ENCODE data around the gene SLC22A12. TPM values are rescaled to one million over a fixed set of nuclear protein-coding genes. Genes with fewer than 3 reads are reported as not detected.

SLC22A12 gene
- polyA plus RNA-seq, 4 donors, result 0.16 TPM; not detected in 3

DNA sequence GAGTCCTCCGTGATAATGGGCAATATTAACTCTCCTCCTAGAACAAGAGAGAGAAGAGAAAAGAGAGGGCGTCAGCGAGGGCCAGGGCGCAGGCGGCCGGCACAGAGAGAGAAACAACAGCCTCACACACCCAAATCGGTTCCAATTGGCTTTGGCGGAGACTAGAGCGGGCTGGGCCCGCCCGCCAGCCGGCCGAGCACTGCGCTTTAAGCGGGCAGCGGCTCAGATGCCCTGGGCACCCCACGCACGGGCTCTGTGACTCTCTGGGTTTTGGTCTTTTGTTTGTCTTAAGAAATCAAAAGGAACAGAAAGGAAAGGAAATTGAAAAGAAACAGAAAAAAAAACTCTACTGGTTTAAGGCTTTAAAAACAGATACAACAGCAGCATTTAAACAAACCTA is 17.0 kb downstream of the SLC22A12 start:
- Histone ChIP-seq H3K27ac (ENCODE audit: low read depth in 1 of 3, low read length in 2 of 3) (no peak overlapping the region), H3K4me3 (ENCODE audit: low read depth in 1 of 3, low read length in 3 of 3) (no peak overlapping the region), H3K9me3 (ENCODE audit: control insufficient read depth in 2 of 2, insufficient read depth in 1 of 2, low read depth in 1 of 2, low read length in 1 of 2) (no peaks in the 10 kb centered on the region), H3K27me3 (ENCODE audit: control insufficient read depth in 3 of 3, insufficient read depth in 3 of 3, low read length in 3 of 3) (peaks cover 0 to 27% (median 2%) of the 10 kb centered on the region in 3 donors), H3K4me1 (ENCODE audit: control insufficient read depth in 3 of 3, insufficient read depth in 2 of 3, low read depth in 1 of 3, low read length in 2 of 3) (peaks cover 0 to 3% (median 0%) of the 10 kb centered on the region in 3 donors), H3K36me3 (ENCODE audit: control insufficient read depth in 3 of 3, insufficient read depth in 2 of 3, low read depth in 1 of 3, low read length in 3 of 3) (peaks cover 0 to 10% (median 0%) of the 10 kb centered on the region in 3 donors)
- FAIRE-seq (no peak), DNase-seq (peak in 1 of 2 donors; percentile 7)
- 11 to 49% (median 35%) methylated on average over 17 to 18 of the region's 18 CpGs for WGBS, 3 donors

- FAIRE-seq, result no peak
Measured at GRCh38 chr11:64608636-64609035, 17.6 kb downstream of the SLC22A12 start.

GRCh38 chr11:64609436-64610047 is 18.5 kb downstream of the SLC22A12 start:
- Histone ChIP-seq H3K4me3 (ENCODE audit: low read depth in 1 of 3, low read length in 3 of 3) (no peak overlapping the region), H3K9me3 (ENCODE audit: control insufficient read depth in 2 of 2, insufficient read depth in 1 of 2, low read depth in 1 of 2, low read length in 1 of 2) (no peaks in the 10 kb centered on the region), H3K4me1 (ENCODE audit: control insufficient read depth in 3 of 3, insufficient read depth in 2 of 3, low read depth in 1 of 3, low read length in 2 of 3) (peaks cover 0 to 3% (median 0%) of the 10 kb centered on the region in 3 donors), H3K36me3 (ENCODE audit: control insufficient read depth in 3 of 3, insufficient read depth in 2 of 3, low read depth in 1 of 3, low read length in 3 of 3) (peaks cover 0 to 19% (median 0%) of the 10 kb centered on the region in 3 donors), H3K27ac (ENCODE audit: low read depth in 1 of 3, low read length in 2 of 3) (no peak overlapping the region), H3K27me3 (ENCODE audit: control insufficient read depth in 3 of 3, insufficient read depth in 3 of 3, low read length in 3 of 3) (peaks cover 0 to 27% (median 2%) of the 10 kb centered on the region in 3 donors)
- 65 to 78% (median 70%) methylated on average over 5 of the region's 5 CpGs for WGBS, 3 donors
- no peak for FAIRE-seq
- DNase-seq, result no peak

More at GRCh38 chr11:64608636-64609035, 17.6 kb downstream of the SLC22A12 start:
- H3K4me1 ChIP-seq (ENCODE audit: control insufficient read depth in 3 of 3, insufficient read depth in 2 of 3, low read depth in 1 of 3, low read length in 2 of 3), result peaks cover 0 to 3% (median 0%) of the 10 kb centered on the region in 3 donors
- H3K36me3 ChIP-seq (ENCODE audit: control insufficient read depth in 3 of 3, insufficient read depth in 2 of 3, low read depth in 1 of 3, low read length in 3 of 3), result peaks cover 0 to 15% (median 0%) of the 10 kb centered on the region in 3 donors
- H3K4me3 ChIP-seq (ENCODE audit: low read depth in 1 of 3, low read length in 3 of 3), result no peak overlapping the region
- WGBS, 3 donors, result 73 to 80% (median 75%) methylated on average over 12 of the region's 12 CpGs
- H3K27me3 ChIP-seq (ENCODE audit: control insufficient read depth in 3 of 3, insufficient read depth in 3 of 3, low read length in 3 of 3), result peaks cover 0 to 27% (median 2%) of the 10 kb centered on the region in 3 donors
- no peaks in the 10 kb centered on the region for H3K9me3 ChIP-seq (ENCODE audit: control insufficient read depth in 2 of 2, insufficient read depth in 1 of 2, low read depth in 1 of 2, low read length in 1 of 2)
- no peak overlapping the region for H3K27ac ChIP-seq (ENCODE audit: low read depth in 1 of 3, low read length in 2 of 3)
- no peak for DNase-seq

- peaks cover 0 to 3% (median 0%) of the 10 kb centered on the region in 3 donors for H3K4me1 ChIP-seq (ENCODE audit: control insufficient read depth in 3 of 3, insufficient read depth in 2 of 3, low read depth in 1 of 3, low read length in 2 of 3)
- FAIRE-seq (no peak), DNase-seq (no peak)
- peaks cover 0 to 23% (median 2%) of the 10 kb centered on the region in 3 donors for H3K27me3 ChIP-seq (ENCODE audit: control insufficient read depth in 3 of 3, insufficient read depth in 3 of 3, low read length in 3 of 3)
- H3K4me3 ChIP-seq (ENCODE audit: low read depth in 1 of 3, low read length in 3 of 3), result no peak overlapping the region
- H3K36me3 ChIP-seq (ENCODE audit: control insufficient read depth in 3 of 3, insufficient read depth in 2 of 3, low read depth in 1 of 3, low read length in 3 of 3), result peaks cover 0 to 24% (median 0%) of the 10 kb centered on the region in 3 donors
- 95 to 100% (median 96%) methylated on average over 3 of the region's 3 CpGs for WGBS, 3 donors
- no peak overlapping the region for H3K27ac ChIP-seq (ENCODE audit: low read depth in 1 of 3, low read length in 2 of 3)
- no peaks in the 10 kb centered on the region for H3K9me3 ChIP-seq (ENCODE audit: control insufficient read depth in 2 of 2, insufficient read depth in 1 of 2, low read depth in 1 of 2, low read length in 1 of 2)
Measured at GRCh38 chr11:64610596-64610995, 19.6 kb downstream of the SLC22A12 start.

DNA sequence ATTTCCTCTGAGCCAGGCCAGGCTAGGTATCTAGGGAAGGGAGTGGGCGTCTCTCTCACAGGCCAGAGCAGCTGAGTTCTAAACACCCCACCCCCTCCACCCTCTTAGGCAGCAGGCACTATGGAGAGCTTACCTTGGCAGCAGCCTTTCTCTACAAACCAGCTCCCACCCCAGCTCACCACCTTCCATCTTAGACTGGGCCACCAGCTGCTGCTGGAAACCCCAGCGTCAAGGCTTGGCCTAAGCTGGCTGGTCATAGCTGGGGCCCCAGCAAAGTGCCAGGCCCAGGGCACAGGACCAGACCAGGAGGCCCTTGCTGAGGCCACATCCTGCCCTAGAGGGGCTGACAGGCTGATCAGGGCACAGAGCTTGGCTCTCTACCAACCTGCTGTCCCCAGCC is 20.2 kb downstream of the SLC22A12 start:
- 76 to 91% (median 85%) methylated on average over 2 of the region's 2 CpGs for WGBS, 3 donors
- no peak for FAIRE-seq
- Histone ChIP-seq H3K4me3 (ENCODE audit: low read depth in 1 of 3, low read length in 3 of 3) (no peak overlapping the region), H3K4me1 (ENCODE audit: control insufficient read depth in 3 of 3, insufficient read depth in 2 of 3, low read depth in 1 of 3, low read length in 2 of 3) (peaks cover 0 to 3% (median 0%) of the 10 kb centered on the region in 3 donors), H3K27ac (ENCODE audit: low read depth in 1 of 3, low read length in 2 of 3) (no peak overlapping the region), H3K9me3 (ENCODE audit: control insufficient read depth in 2 of 2, insufficient read depth in 1 of 2, low read depth in 1 of 2, low read length in 1 of 2) (no peaks in the 10 kb centered on the region), H3K27me3 (ENCODE audit: control insufficient read depth in 3 of 3, insufficient read depth in 3 of 3, low read length in 3 of 3) (peaks cover 0 to 23% (median 2%) of the 10 kb centered on the region in 3 donors), H3K36me3 (ENCODE audit: control insufficient read depth in 3 of 3, insufficient read depth in 2 of 3, low read depth in 1 of 3, low read length in 3 of 3) (peaks cover 0 to 27% (median 0%) of the 10 kb centered on the region in 3 donors)
- DNase-seq, result no peak

GRCh38 chr11:64611869-64612646 is 21.0 kb downstream of the SLC22A12 start:
- Histone ChIP-seq H3K4me3 (ENCODE audit: low read depth in 1 of 3, low read length in 3 of 3) (no peak overlapping the region), H3K27me3 (ENCODE audit: control insufficient read depth in 3 of 3, insufficient read depth in 3 of 3, low read length in 3 of 3) (peaks cover 0 to 20% (median 2%) of the 10 kb centered on the region in 3 donors), H3K36me3 (ENCODE audit: control insufficient read depth in 3 of 3, insufficient read depth in 2 of 3, low read depth in 1 of 3, low read length in 3 of 3) (peaks cover 0 to 25% (median 0%) of the 10 kb centered on the region in 3 donors), H3K27ac (ENCODE audit: low read depth in 1 of 3, low read length in 2 of 3) (no peak overlapping the region), H3K9me3 (ENCODE audit: control insufficient read depth in 2 of 2, insufficient read depth in 1 of 2, low read depth in 1 of 2, low read length in 1 of 2) (no peaks in the 10 kb centered on the region), H3K4me1 (ENCODE audit: control insufficient read depth in 3 of 3, insufficient read depth in 2 of 3, low read depth in 1 of 3, low read length in 2 of 3) (peaks cover 0 to 3% (median 0%) of the 10 kb centered on the region in 3 donors)
- no peak for DNase-seq
- no peak for FAIRE-seq
- WGBS, 3 donors, result 67 to 83% (median 67%) methylated on average over 11 of the region's 11 CpGs

GRCh38 chr11:64613648-64614047 is 22.6 kb downstream of the SLC22A12 start:
- no peak for DNase-seq
- peaks cover 0 to 9% (median 2%) of the 10 kb centered on the region in 3 donors for H3K27me3 ChIP-seq (ENCODE audit: control insufficient read depth in 3 of 3, insufficient read depth in 3 of 3, low read length in 3 of 3)

DNA sequence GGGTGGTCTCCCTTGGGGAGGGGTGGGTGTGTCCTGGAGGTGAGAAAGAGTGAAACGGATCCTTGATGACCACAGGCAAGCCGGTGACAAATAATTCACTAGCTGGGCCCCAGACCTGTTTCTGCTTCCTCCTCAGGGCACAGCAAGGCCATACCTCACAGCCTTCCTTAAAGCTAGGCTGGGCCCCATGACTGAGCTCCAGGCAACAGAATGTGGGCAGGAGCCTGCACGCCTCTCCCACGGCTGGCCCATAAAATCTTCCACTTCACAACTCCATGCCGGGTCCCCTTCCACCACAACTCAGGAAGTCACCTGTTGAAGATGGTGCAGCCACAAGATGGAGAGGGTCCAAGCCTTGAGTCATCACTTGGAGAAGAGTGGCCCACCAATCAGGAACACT is 23.9 kb downstream of the SLC22A12 start:
- Histone ChIP-seq H3K27me3 (ENCODE audit: control insufficient read depth in 3 of 3, insufficient read depth in 3 of 3, low read length in 3 of 3) (no peaks in the 10 kb centered on the region), H3K4me1 (ENCODE audit: control insufficient read depth in 3 of 3, insufficient read depth in 2 of 3, low read depth in 1 of 3, low read length in 2 of 3) (peaks cover 0 to 14% (median 0%) of the 10 kb centered on the region in 3 donors), H3K9me3 (ENCODE audit: control insufficient read depth in 2 of 2, insufficient read depth in 1 of 2, low read depth in 1 of 2, low read length in 1 of 2) (no peaks in the 10 kb centered on the region), H3K36me3 (ENCODE audit: control insufficient read depth in 3 of 3, insufficient read depth in 2 of 3, low read depth in 1 of 3, low read length in 3 of 3) (peaks cover 0 to 36% (median 0%) of the 10 kb centered on the region in 3 donors), H3K4me3 (ENCODE audit: low read depth in 1 of 3, low read length in 3 of 3) (no peak overlapping the region), H3K27ac (ENCODE audit: low read depth in 1 of 3, low read length in 2 of 3) (no peak overlapping the region)
- DNase-seq (no peak), FAIRE-seq (no peak)
- WGBS, 3 donors, result 64 to 84% (median 67%) methylated on average over 5 of the region's 5 CpGs

More at GRCh38 chr11:64613648-64614047, 22.6 kb downstream of the SLC22A12 start:
- peaks cover 0 to 1% (median 0%) of the 10 kb centered on the region in 3 donors for H3K4me1 ChIP-seq (ENCODE audit: control insufficient read depth in 3 of 3, insufficient read depth in 2 of 3, low read depth in 1 of 3, low read length in 2 of 3)
- no peak for FAIRE-seq
- H3K27ac ChIP-seq (ENCODE audit: low read depth in 1 of 3, low read length in 2 of 3), result no peak overlapping the region
- H3K36me3 ChIP-seq (ENCODE audit: control insufficient read depth in 3 of 3, insufficient read depth in 2 of 3, low read depth in 1 of 3, low read length in 3 of 3), result peaks cover 0 to 37% (median 0%) of the 10 kb centered on the region in 3 donors
- WGBS, 3 donors, result 60 to 87% (median 86%) methylated on average over 6 of the region's 6 CpGs
- no peak overlapping the region for H3K4me3 ChIP-seq (ENCODE audit: low read depth in 1 of 3, low read length in 3 of 3)
- no peaks in the 10 kb centered on the region for H3K9me3 ChIP-seq (ENCODE audit: control insufficient read depth in 2 of 2, insufficient read depth in 1 of 2, low read depth in 1 of 2, low read length in 1 of 2)

Data from small intestine (tissue), 7 donors.